ENCODE data around the gene ANGPTL8.

The ANGPTL8 gene

GRCh38 chr19:11288349-11288748 lies 48.9 kb downstream of the ANGPTL8 start:
- DNase-seq (ENCODE audit: low spot score) (no peak), ATAC-seq (ENCODE audit: low read depth) (no peak)
- Histone ChIP-seq H3K27ac (ENCODE audit: poor library complexity, severe bottlenecking) (no peak overlapping the region), H3K4me3 (ENCODE audit: severe bottlenecking) (no peak overlapping the region), H3K4me1 (ENCODE audit: insufficient read depth, poor library complexity, severe bottlenecking) (no peaks in the 10 kb centered on the region), H3K36me3 (ENCODE audit: low read depth) (no peaks in the 10 kb centered on the region), H3K9me3 (ENCODE audit: severe bottlenecking) (no peaks in the 10 kb centered on the region), H3K27me3 (ENCODE audit: insufficient read depth, poor library complexity, severe bottlenecking) (no peaks in the 10 kb centered on the region)
- TF ChIP-seq CTCF (IDR thresholded peaks at IDR 0.05; ENCODE audit: poor library complexity, severe bottlenecking): peak; percentile 59

GRCh38 chr19:11290256-11290655 lies 50.8 kb downstream of the ANGPTL8 start:
- no peak for DNase-seq (ENCODE audit: low spot score)
- H3K27me3 ChIP-seq (ENCODE audit: insufficient read depth, poor library complexity, severe bottlenecking): no peaks in the 10 kb centered on the region
- no peaks in the 10 kb centered on the region for H3K4me1 ChIP-seq (ENCODE audit: insufficient read depth, poor library complexity, severe bottlenecking)
- no peak for TF ChIP-seq CTCF (IDR thresholded peaks at IDR 0.05; ENCODE audit: poor library complexity, severe bottlenecking)
- no peaks in the 10 kb centered on the region for H3K9me3 ChIP-seq (ENCODE audit: severe bottlenecking)
- no peaks in the 10 kb centered on the region for H3K36me3 ChIP-seq (ENCODE audit: low read depth)
- H3K27ac ChIP-seq (ENCODE audit: poor library complexity, severe bottlenecking): no peak overlapping the region
- no peak overlapping the region for H3K4me3 ChIP-seq (ENCODE audit: severe bottlenecking)
- no peak for ATAC-seq (ENCODE audit: low read depth)

- H3K9me3 ChIP-seq (ENCODE audit: severe bottlenecking): no peaks in the 10 kb centered on the region
- no peaks in the 10 kb centered on the region for H3K4me1 ChIP-seq (ENCODE audit: insufficient read depth, poor library complexity, severe bottlenecking)
- TF ChIP-seq CTCF (IDR thresholded peaks at IDR 0.05; ENCODE audit: poor library complexity, severe bottlenecking): no peak
- no peak overlapping the region for H3K27ac ChIP-seq (ENCODE audit: poor library complexity, severe bottlenecking)
- no peak overlapping the region for H3K4me3 ChIP-seq (ENCODE audit: severe bottlenecking)
- no peaks in the 10 kb centered on the region for H3K27me3 ChIP-seq (ENCODE audit: insufficient read depth, poor library complexity, severe bottlenecking)
- ATAC-seq (ENCODE audit: low read depth) (no peak), DNase-seq (ENCODE audit: low spot score) (no peak)
- H3K36me3 ChIP-seq (ENCODE audit: low read depth): no peaks in the 10 kb centered on the region
These were observed 52.0 kb downstream of the ANGPTL8 start for GRCh38 chr19:11291415-11291814.
